ENCODE measurements around the gene SYNRG.
A peak's percentile ranks its signal among the peaks of the same experiment; 100 is the strongest.

SYNRG gene

GRCh38 chr17:37485938-37486570 is 123.2 kb downstream of the SYNRG start:
- Histone ChIP-seq H3K4me3 (ENCODE audit: low read depth, low read length) (no peak overlapping the region), H3K36me3 (ENCODE audit: control insufficient read depth, insufficient read depth, low read length) (no peaks in the 10 kb centered on the region), H3K9ac (ENCODE audit: low read depth, low read length) (no peak overlapping the region), H3K27ac (ENCODE audit: low read depth, low read length) (no peak overlapping the region), H3K4me1 (ENCODE audit: control insufficient read depth, insufficient read depth, low read length) (peaks cover 33% of the 10 kb centered on the region), H3K27me3 (ENCODE audit: control insufficient read depth, insufficient read depth, low read length) (peaks cover 6% of the 10 kb centered on the region), H3K9me3 (ENCODE audit: control insufficient read depth, insufficient read depth, low read length) (no peaks in the 10 kb centered on the region)

DNA sequence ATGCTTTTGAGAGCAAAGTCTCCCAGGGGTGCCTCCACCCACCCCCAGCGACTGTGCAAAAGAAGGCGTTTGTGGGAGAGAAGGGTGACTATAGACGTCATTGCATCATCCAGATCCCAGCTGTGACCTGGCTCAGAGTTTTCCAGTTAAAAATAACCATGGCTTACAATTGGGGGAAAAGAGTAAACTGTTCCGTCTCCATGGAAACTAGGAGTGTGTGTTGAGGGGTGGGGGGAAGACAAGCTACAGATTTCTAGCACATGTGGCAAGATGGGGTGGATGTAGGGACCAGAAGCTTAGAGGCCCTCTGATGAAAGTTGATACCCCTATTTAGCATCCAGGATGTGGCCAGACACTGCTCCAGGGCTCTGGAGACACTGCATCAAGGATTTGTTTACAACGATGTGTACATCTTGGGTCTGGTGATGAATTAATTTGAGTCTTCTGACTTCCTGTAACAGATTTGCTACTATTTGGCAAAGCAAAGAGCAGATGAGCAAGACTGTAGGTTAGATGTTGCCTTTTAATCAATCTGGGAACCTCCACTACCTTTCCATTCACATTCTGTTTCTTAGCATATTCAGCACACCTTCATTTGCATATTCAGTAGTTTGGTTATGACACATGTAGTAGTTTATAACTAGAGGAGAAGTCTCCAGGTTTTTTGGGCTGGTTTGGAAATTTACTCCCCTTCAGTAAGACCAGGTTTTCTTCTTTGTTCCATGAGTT is 125.7 kb downstream of the SYNRG start:
- peak overlapping the region; percentile 44 for H3K27ac ChIP-seq (ENCODE audit: low read depth, low read length)
- H3K9ac ChIP-seq (ENCODE audit: low read depth, low read length): peak overlapping the region; percentile 8; the same call in 1 of the 2 replicates
- peaks cover 18% of the 10 kb centered on the region for H3K36me3 ChIP-seq (ENCODE audit: control insufficient read depth, insufficient read depth, low read length)
- H3K4me1 ChIP-seq (ENCODE audit: control insufficient read depth, insufficient read depth, low read length): peaks cover 28% of the 10 kb centered on the region
- no peak overlapping the region for H3K4me3 ChIP-seq (ENCODE audit: low read depth, low read length)
- H3K9me3 ChIP-seq (ENCODE audit: control insufficient read depth, insufficient read depth, low read length): no peaks in the 10 kb centered on the region
- H3K27me3 ChIP-seq (ENCODE audit: control insufficient read depth, insufficient read depth, low read length): peaks cover 6% of the 10 kb centered on the region

GRCh38 chr17:37481001-37481665 is 128.1 kb downstream of the SYNRG start:
- no peak overlapping the region for H3K4me3 ChIP-seq (ENCODE audit: low read depth, low read length)
- peaks cover 36% of the 10 kb centered on the region for H3K36me3 ChIP-seq (ENCODE audit: control insufficient read depth, insufficient read depth, low read length)
- H3K9ac ChIP-seq (ENCODE audit: low read depth, low read length): no peak overlapping the region
- peaks cover 19% of the 10 kb centered on the region for H3K4me1 ChIP-seq (ENCODE audit: control insufficient read depth, insufficient read depth, low read length)
- no peaks in the 10 kb centered on the region for H3K9me3 ChIP-seq (ENCODE audit: control insufficient read depth, insufficient read depth, low read length)
- no peaks in the 10 kb centered on the region for H3K27me3 ChIP-seq (ENCODE audit: control insufficient read depth, insufficient read depth, low read length)
- H3K27ac ChIP-seq (ENCODE audit: low read depth, low read length): no peak overlapping the region

GRCh38 chr17:37480427-37480826 is 128.8 kb downstream of the SYNRG start:
- H3K9me3 ChIP-seq (ENCODE audit: control insufficient read depth, insufficient read depth, low read length): no peaks in the 10 kb centered on the region
- no peaks in the 10 kb centered on the region for H3K27me3 ChIP-seq (ENCODE audit: control insufficient read depth, insufficient read depth, low read length)
- peaks cover 40% of the 10 kb centered on the region for H3K36me3 ChIP-seq (ENCODE audit: control insufficient read depth, insufficient read depth, low read length)
- no peak overlapping the region for H3K9ac ChIP-seq (ENCODE audit: low read depth, low read length)
- H3K4me1 ChIP-seq (ENCODE audit: control insufficient read depth, insufficient read depth, low read length): peaks cover 19% of the 10 kb centered on the region
- H3K4me3 ChIP-seq (ENCODE audit: low read depth, low read length): no peak overlapping the region
- H3K27ac ChIP-seq (ENCODE audit: low read depth, low read length): no peak overlapping the region

- Histone ChIP-seq H3K4me1 (ENCODE audit: control insufficient read depth, insufficient read depth, low read length) (peaks cover 19% of the 10 kb centered on the region), H3K4me3 (ENCODE audit: low read depth, low read length) (no peak overlapping the region), H3K9ac (ENCODE audit: low read depth, low read length) (no peak overlapping the region), H3K27me3 (ENCODE audit: control insufficient read depth, insufficient read depth, low read length) (no peaks in the 10 kb centered on the region), H3K36me3 (ENCODE audit: control insufficient read depth, insufficient read depth, low read length) (peaks cover 49% of the 10 kb centered on the region), H3K9me3 (ENCODE audit: control insufficient read depth, insufficient read depth, low read length) (no peaks in the 10 kb centered on the region), H3K27ac (ENCODE audit: low read depth, low read length) (no peak overlapping the region)
These were observed 130.2 kb downstream of the SYNRG start for GRCh38 chr17:37479025-37479424.

DNA sequence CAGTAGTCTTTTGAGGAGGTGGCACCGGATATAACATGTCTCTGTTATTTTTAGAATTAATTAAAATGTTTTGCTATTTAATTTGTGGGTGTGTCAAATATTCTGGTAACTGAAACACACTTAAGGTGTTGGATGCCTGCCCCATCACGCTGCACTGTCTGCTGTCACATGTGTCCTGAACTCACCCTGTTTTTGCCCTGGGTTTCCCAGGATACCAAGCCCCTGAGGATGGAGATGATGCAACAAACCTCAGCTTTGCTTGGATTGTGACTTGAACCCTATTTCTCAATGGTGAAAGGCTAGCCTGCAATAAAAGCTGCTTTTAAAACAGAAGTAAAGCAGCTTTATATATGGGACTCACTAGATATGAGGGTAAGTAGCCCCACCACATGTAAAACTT is 131.0 kb downstream of the SYNRG start:
- Histone ChIP-seq H3K9me3 (ENCODE audit: control insufficient read depth, insufficient read depth, low read length) (no peaks in the 10 kb centered on the region), H3K4me3 (ENCODE audit: low read depth, low read length) (no peak overlapping the region), H3K4me1 (ENCODE audit: control insufficient read depth, insufficient read depth, low read length) (peaks cover 12% of the 10 kb centered on the region), H3K36me3 (ENCODE audit: control insufficient read depth, insufficient read depth, low read length) (peaks cover 57% of the 10 kb centered on the region), H3K27ac (ENCODE audit: low read depth, low read length) (no peak overlapping the region), H3K9ac (ENCODE audit: low read depth, low read length) (no peak overlapping the region), H3K27me3 (ENCODE audit: control insufficient read depth, insufficient read depth, low read length) (no peaks in the 10 kb centered on the region)

DNA sequence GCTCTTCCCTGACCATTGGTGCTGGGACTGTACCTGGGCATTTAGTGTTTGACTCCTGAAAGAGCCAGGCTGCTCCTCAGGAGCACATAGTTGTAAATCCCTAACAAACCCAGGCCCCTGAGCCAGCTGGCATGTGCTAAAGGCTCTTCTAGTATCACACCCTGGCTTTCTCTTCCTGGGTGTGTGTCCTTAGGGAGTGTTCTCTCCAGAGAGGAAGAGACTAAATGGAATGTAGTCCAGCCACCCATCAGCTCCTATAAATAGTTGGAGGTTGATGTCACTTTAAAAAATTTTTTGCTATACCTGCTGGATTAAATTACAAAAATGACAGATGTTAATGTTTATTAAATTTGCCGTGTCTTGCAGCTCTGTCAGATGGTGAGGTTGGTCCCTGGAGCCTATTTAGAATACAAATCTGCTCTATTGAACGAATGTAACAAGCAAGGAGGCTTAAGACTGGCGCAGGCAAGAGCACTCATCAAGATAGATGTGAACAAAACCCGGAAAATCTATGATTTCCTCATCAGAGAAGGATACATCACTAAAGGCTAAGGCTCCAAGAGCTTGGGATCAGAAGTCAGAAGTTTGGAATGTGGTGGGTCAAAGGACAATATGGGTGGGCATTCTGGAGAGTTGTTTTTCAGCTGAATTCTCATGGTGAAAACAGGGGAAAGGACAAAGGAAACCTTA is 132.6 kb downstream of the SYNRG start:
- H3K27me3 ChIP-seq (ENCODE audit: control insufficient read depth, insufficient read depth, low read length): no peaks in the 10 kb centered on the region
- H3K36me3 ChIP-seq (ENCODE audit: control insufficient read depth, insufficient read depth, low read length): peaks cover 66% of the 10 kb centered on the region
- peaks cover 6% of the 10 kb centered on the region; the same call in 1 of the 2 replicates for H3K4me1 ChIP-seq (ENCODE audit: control insufficient read depth, insufficient read depth, low read length)
- H3K27ac ChIP-seq (ENCODE audit: low read depth, low read length): no peak overlapping the region
- no peak overlapping the region for H3K9ac ChIP-seq (ENCODE audit: low read depth, low read length)
- H3K9me3 ChIP-seq (ENCODE audit: control insufficient read depth, insufficient read depth, low read length): no peaks in the 10 kb centered on the region
- no peak overlapping the region for H3K4me3 ChIP-seq (ENCODE audit: low read depth, low read length)

DNA sequence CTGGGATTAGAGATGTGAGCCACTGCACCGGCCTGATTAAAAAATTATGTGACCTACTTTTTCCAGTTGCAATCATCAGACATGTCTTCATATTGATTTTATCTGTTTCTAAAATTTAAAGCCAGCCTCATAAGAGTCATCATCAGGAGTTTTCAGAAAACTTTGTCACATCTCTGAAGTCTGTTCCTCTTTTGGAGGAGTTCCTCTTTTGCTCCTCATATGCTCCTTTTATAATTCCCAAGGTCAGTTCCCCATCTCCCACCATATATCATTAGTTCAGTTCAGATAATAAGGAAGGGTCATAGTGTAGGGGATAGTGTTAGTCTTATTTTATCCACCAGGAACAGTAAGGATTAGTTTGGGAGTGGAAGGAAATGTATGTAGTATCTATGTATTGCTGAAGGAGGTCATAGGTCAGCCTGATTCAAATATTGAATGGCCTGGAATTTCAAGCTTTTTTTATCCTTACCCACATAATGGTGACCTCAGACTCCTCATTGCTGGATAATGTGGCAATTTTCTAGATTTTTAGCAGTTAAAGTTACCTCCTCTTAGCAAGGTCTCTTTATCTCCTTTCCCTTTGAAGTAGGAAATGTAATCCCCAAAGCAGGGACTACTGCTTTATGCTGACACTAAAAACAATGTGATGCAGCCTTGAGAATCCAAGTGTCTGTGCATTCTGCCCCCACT is 133.3 kb downstream of the SYNRG start:
- H3K9ac ChIP-seq (ENCODE audit: low read depth, low read length): no peak overlapping the region
- peaks cover 71% of the 10 kb centered on the region for H3K36me3 ChIP-seq (ENCODE audit: control insufficient read depth, insufficient read depth, low read length)
- H3K9me3 ChIP-seq (ENCODE audit: control insufficient read depth, insufficient read depth, low read length): no peaks in the 10 kb centered on the region
- no peaks in the 10 kb centered on the region; the same call in 1 of the 2 replicates for H3K4me1 ChIP-seq (ENCODE audit: control insufficient read depth, insufficient read depth, low read length)
- no peaks in the 10 kb centered on the region for H3K27me3 ChIP-seq (ENCODE audit: control insufficient read depth, insufficient read depth, low read length)
- no peak overlapping the region for H3K27ac ChIP-seq (ENCODE audit: low read depth, low read length)
- H3K4me3 ChIP-seq (ENCODE audit: low read depth, low read length): no peak overlapping the region

- H3K9me3 ChIP-seq (ENCODE audit: control insufficient read depth, insufficient read depth, low read length): no peaks in the 10 kb centered on the region
- no peak overlapping the region for H3K27ac ChIP-seq (ENCODE audit: low read depth, low read length)
- H3K9ac ChIP-seq (ENCODE audit: low read depth, low read length): no peak overlapping the region
- H3K4me1 ChIP-seq (ENCODE audit: control insufficient read depth, insufficient read depth, low read length): no peaks in the 10 kb centered on the region
- peaks cover 74% of the 10 kb centered on the region for H3K36me3 ChIP-seq (ENCODE audit: control insufficient read depth, insufficient read depth, low read length)
- H3K4me3 ChIP-seq (ENCODE audit: low read depth, low read length): no peak overlapping the region
- no peaks in the 10 kb centered on the region for H3K27me3 ChIP-seq (ENCODE audit: control insufficient read depth, insufficient read depth, low read length)
These were observed 139.0 kb downstream of the SYNRG start for GRCh38 chr17:37470181-37470580.

GRCh38 chr17:37466471-37466870 is 142.7 kb downstream of the SYNRG start:
- Histone ChIP-seq H3K36me3 (ENCODE audit: control insufficient read depth, insufficient read depth, low read length) (peaks cover 67% of the 10 kb centered on the region), H3K27ac (ENCODE audit: low read depth, low read length) (no peak overlapping the region), H3K4me3 (ENCODE audit: low read depth, low read length) (no peak overlapping the region), H3K4me1 (ENCODE audit: control insufficient read depth, insufficient read depth, low read length) (no peaks in the 10 kb centered on the region), H3K9ac (ENCODE audit: low read depth, low read length) (no peak overlapping the region), H3K9me3 (ENCODE audit: control insufficient read depth, insufficient read depth, low read length) (no peaks in the 10 kb centered on the region), H3K27me3 (ENCODE audit: control insufficient read depth, insufficient read depth, low read length) (no peaks in the 10 kb centered on the region)

All from HUES48 (cell line).